Mucosa of descending colon (tissue), 3 donors: ENCODE data around the gene TUBGCP5. TPM values are rescaled to one million over a fixed set of nuclear protein-coding genes. Genes with fewer than 3 reads are reported as not detected.

ENCODE experiments used
- total RNA-seq, 3 donors: library from RNA; stranded (reverse); fragmentation: NEBNext Ultra II Directional in 2 of 3; extraction: Animal tissue kit (Norgen Biotek cat#: 25700) in 2 of 3; gene quantifications; one replicate each; pipeline versions ENCODE4 v1.2.1 to v1.2.4, GENCODE V29; 2021 to 2023
- donor health status: DM: no; HTN: no; CAD: no; lungs with moderate emphysema.
- donor health status: DM: no; HTN: no; CAD: no.
- donor health status: DM: no; HTN: yes; CAD: no.

TUBGCP5 gene
- total RNA-seq, 3 donors from 2014 or later: 11.9 to 15.3 (median 13.8) TPM

Other genes with a start within 250 kb of the TUBGCP5 start
- 10 to 100 TPM; 50.7 to 77.7 (median 71.7) TPM for gene NIPA2, start 200.9 kb downstream of the TUBGCP5 start, total RNA-seq
- gene CYFIP1, start 59.2 kb downstream of the TUBGCP5 start, total RNA-seq: 100 to 1,000 TPM; 139 to 210 (median 143) TPM
- not detected for gene GOLGA6L1, start 97.3 kb upstream of the TUBGCP5 start, total RNA-seq